IMR-90 (cell line): ENCODE measurements around the gene RASSF10. TPM values are rescaled to one million over a fixed set of nuclear protein-coding genes. Genes with fewer than 3 reads are reported as not detected.
A peak's percentile ranks its signal among the peaks of the same experiment; 100 is the strongest.

ENCODE experiments used
- ATAC-seq: fragments of 200-7000 bp; cut with Tn5 transposase; 2 replicates; pipeline ENCODE4 v1.9.1; 2020; ENCODE audit warnings: low read depth, mild to moderate bottlenecking, moderate library complexity
- Bru-seq: library from RNA; stranded (reverse); fragments of 400-500 nt; gene quantifications from one replicate; lab custom pipeline; 2021; lab: Mats Ljungman, UMichigan
- BruChase-seq, 2 experiments: library from RNA; stranded (reverse); fragments of 400-500 nt; gene quantifications; one replicate each; lab custom pipeline; 2021; lab: Mats Ljungman, UMichigan
- BruUV-seq: library from RNA; stranded (reverse); fragments of 400-500 nt; replicated peaks from 2 replicates; lab custom pipeline; 2021; lab: Mats Ljungman, UMichigan
- CTCF ChIA-PET: fragments of 300-600 bp; formaldehyde crosslinking; extraction: SDS; loops from one replicate; lab custom pipeline; 2021; ENCODE audit warnings: antibody characterized with exemption; lab: Yijun Ruan, JAX
- POLR2A ChIA-PET: fragments of 300-600 bp; sonication (Branson Sonifier 250); formaldehyde crosslinking; loops from one replicate; lab custom pipeline; 2022; ENCODE audit warnings: antibody characterized with exemption; ENCODE audit not compliant: unreplicated experiment; lab: Charles Lee
- DNase-seq: peaks from one replicate; pipeline ENCODE4 v3.0.0; 2013
- H2AFZ ChIP-seq: replicated peaks from 2 replicates; pipeline ENCODE3; 2013; ENCODE audit warnings: low read length, mild to moderate bottlenecking; ENCODE audit not compliant: poor library complexity
- H2AK5ac ChIP-seq: 2 replicates; pipeline ENCODE4 v1.6.1; 2013; ENCODE audit warnings: low read depth, low read length, inconsistent platforms
- H2AK9ac ChIP-seq: replicated peaks from 2 replicates; pipeline ENCODE3; 2013; ENCODE audit warnings: mild to moderate bottlenecking, low read depth, low read length, moderate library complexity; ENCODE audit not compliant: poor library complexity
- H2BK120ac ChIP-seq: 2 replicates; pipeline ENCODE4 v1.6.1; 2013; ENCODE audit warnings: low read depth, low read length, inconsistent platforms
- H2BK15ac ChIP-seq: 3 replicates; pipeline ENCODE4 v1.6.1; 2013; ENCODE audit warnings: low read depth, low read length, inconsistent platforms
- H2BK20ac ChIP-seq: 2 replicates; pipeline ENCODE4 v1.6.1; 2013; ENCODE audit warnings: low read depth, mild to moderate bottlenecking, inconsistent platforms, low read length, moderate library complexity
- H2BK5ac ChIP-seq: 2 replicates; pipeline ENCODE4 v1.6.1; 2013; ENCODE audit warnings: mild to moderate bottlenecking, low read depth, low read length, inconsistent platforms; ENCODE audit not compliant: poor library complexity, severe bottlenecking
- H3K14ac ChIP-seq: replicated peaks from 2 replicates; pipeline ENCODE4 v1.6.1; 2013; ENCODE audit warnings: low read depth, low read length, inconsistent platforms
- H3K18ac ChIP-seq: 2 replicates; pipeline ENCODE4 v1.6.1; 2013; ENCODE audit warnings: low read depth, low read length, control low read depth
- H3K23ac ChIP-seq: 2 replicates; pipeline ENCODE4 v1.6.1; 2013; ENCODE audit warnings: low read depth, low read length, inconsistent platforms
- H3K27ac ChIP-seq: 2 replicates; pipeline ENCODE4 v1.5.1; 2013; ENCODE audit warnings: mild to moderate bottlenecking, control low read depth, low read length; ENCODE audit not compliant: insufficient read depth
- H3K27me3 ChIP-seq: 2 replicates; pipeline ENCODE4 v1.6.1; 2013; ENCODE audit warnings: low read length; ENCODE audit not compliant: control insufficient read depth, insufficient read depth
- H3K36me3 ChIP-seq: 2 replicates; pipeline ENCODE4 v1.6.1; 2013; ENCODE audit warnings: low read length, mixed read lengths; ENCODE audit not compliant: control insufficient read depth, insufficient read depth
- H3K4ac ChIP-seq: 2 replicates; pipeline ENCODE4 v1.6.1; 2013; ENCODE audit warnings: low read depth, low read length, inconsistent platforms
- H3K4me1 ChIP-seq: 2 replicates; pipeline ENCODE4 v1.6.1; 2013; ENCODE audit warnings: low read length, mixed read lengths; ENCODE audit not compliant: control insufficient read depth, insufficient read depth
- H3K4me2 ChIP-seq: 2 replicates; pipeline ENCODE4 v1.6.1; 2013; ENCODE audit warnings: low read depth, mild to moderate bottlenecking, control low read depth, low read length, moderate library complexity
- H3K4me3 ChIP-seq: 2 replicates; pipeline ENCODE4 v1.5.1; 2013; ENCODE audit warnings: low read depth, mild to moderate bottlenecking, control low read depth, low read length, moderate library complexity; ENCODE audit not compliant: insufficient read depth
- H3K56ac ChIP-seq: 2 replicates; pipeline ENCODE4 v1.6.1; 2013; ENCODE audit warnings: low read length, inconsistent platforms; ENCODE audit not compliant: insufficient read depth; ENCODE audit errors: extremely low read depth
- H3K79me1 ChIP-seq, 2 experiments: 2 replicates each; pipeline ENCODE4 v1.6.1; 2013; ENCODE audit warnings: low read length in 2 of 2, inconsistent platforms in 1 of 2, low read depth in 1 of 2
- H3K9ac ChIP-seq: 2 replicates; pipeline ENCODE4 v1.6.1; 2013; ENCODE audit warnings: low read depth, low read length, control low read depth
- H3K9me1 ChIP-seq: 2 replicates; pipeline ENCODE4 v1.6.1; 2013; ENCODE audit warnings: low read length, inconsistent platforms; ENCODE audit not compliant: insufficient read depth
- H3K9me3 ChIP-seq: 2 replicates; pipeline ENCODE4 v1.6.1; 2013; ENCODE audit warnings: low read length; ENCODE audit not compliant: control insufficient read depth, insufficient read depth
- H4K20me1 ChIP-seq: 2 replicates; pipeline ENCODE4 v1.6.1; 2013; ENCODE audit warnings: low read length, inconsistent platforms; ENCODE audit not compliant: insufficient read depth
- H4K5ac ChIP-seq: 2 replicates; pipeline ENCODE4 v1.6.1; 2013; ENCODE audit warnings: mild to moderate bottlenecking, low read depth, low read length, control low read depth
- H4K8ac ChIP-seq, 2 experiments: 2 replicates each; pipeline ENCODE4 v1.6.1; 2013; ENCODE audit warnings: low read depth in 2 of 2, low read length in 2 of 2, control low read depth in 1 of 2, inconsistent platforms in 1 of 2
- H4K91ac ChIP-seq: 2 replicates; pipeline ENCODE4 v1.6.1; 2013; ENCODE audit warnings: low read depth, low read length, inconsistent platforms; ENCODE audit not compliant: insufficient read depth
- BHLHE40 ChIP-seq: fragments of 150-350 bp; IDR thresholded peaks from 2 replicates; pipeline ENCODE4 v1.6.1; 2016; ENCODE audit warnings: mild to moderate bottlenecking, low read depth, low read length
- CHD1 ChIP-seq: IDR thresholded peaks from 2 replicates; pipeline ENCODE4 v1.6.1; 2012; ENCODE audit warnings: low read depth, low read length, improper control_type of control experiment
- FOS ChIP-seq: fragments of 150-350 bp; IDR thresholded peaks from 2 replicates; pipeline ENCODE4 v1.6.1; 2016; ENCODE audit warnings: low read depth, low read length
- MAFK ChIP-seq: IDR thresholded peaks from 2 replicates; pipeline ENCODE4 v1.6.1; 2012; ENCODE audit warnings: low read depth, low read length, improper control_type of control experiment
- MAZ ChIP-seq: IDR thresholded peaks from 2 replicates; pipeline ENCODE4 v1.6.1; 2012; ENCODE audit warnings: low read depth, mild to moderate bottlenecking, low read length, improper control_type of control experiment, moderate library complexity, borderline replicate concordance
- MXI1 ChIP-seq: IDR thresholded peaks from 2 replicates; pipeline ENCODE4 v1.6.1; 2012; ENCODE audit warnings: low read depth, mild to moderate bottlenecking, low read length, moderate library complexity, borderline replicate concordance
- NFE2L2 ChIP-seq: fragments of 150-350 bp; IDR thresholded peaks from 2 replicates; pipeline ENCODE4 v1.6.1; 2016; ENCODE audit warnings: low read depth, mild to moderate bottlenecking, low read length
- POLR2A ChIP-seq: IDR thresholded peaks from 2 replicates; pipeline ENCODE4 v1.6.1; 2012; ENCODE audit warnings: mild to moderate bottlenecking, low read depth, low read length
- RAD21 ChIP-seq: IDR thresholded peaks from 2 replicates; pipeline ENCODE4 v1.6.1; 2012; ENCODE audit warnings: low read length, improper control_type of control experiment
- RFX5 ChIP-seq: IDR thresholded peaks from 2 replicates; pipeline ENCODE4 v1.8.0; 2012; ENCODE audit warnings: low read depth, mild to moderate bottlenecking, low read length, moderate library complexity
- SMC3 ChIP-seq: fragments of 150-350 bp; IDR thresholded peaks from 2 replicates; pipeline ENCODE4 v1.6.1; 2016; ENCODE audit warnings: low read depth, mild to moderate bottlenecking, antibody characterized with exemption, low read length, moderate library complexity
- WGBS, 2 experiments: methylation state at CpG; one replicate each; pipeline versions ENCODE4 v1.1.5 to v1.1.7; 2013; ENCODE audit warnings: missing lambda C conversion rate in 2 of 2; ENCODE audit not compliant: insufficient read length in 1 of 2; ENCODE audit errors: extremely low coverage in 2 of 2; 5-methylcytosine and 5-hydroxymethylcytosine counted together
- dilution Hi-C: fragments of 300-500 bp; cut with HindIII; formaldehyde crosslinking; loops from one replicate; pipeline ENCODE4 v1.14.3; 2018; ENCODE audit warnings: low sequenced_read_pairs; ENCODE audit not compliant: unreplicated experiment
- in situ Hi-C: fragments of 300-500 bp; cut with MboI; formaldehyde crosslinking; loops from 3 replicates; pipeline ENCODE4 v1.14.3; 2019; ENCODE audit warnings: low sequenced_read_pairs, inconsistent platforms, mixed read lengths
- intact Hi-C: fragments of 100-400 bp; cut with micrococcal nuclease; formaldehyde crosslinking; loops from 2 replicates; pipeline ENCODE4 v1.10.0; 2022
- long read RNA-seq: library from polyadenylated mRNA; unstranded; transcript quantifications from one replicate; pipeline ENCODE4 v2.0.0, GENCODE V29; 2021; ENCODE audit not compliant: unreplicated experiment
- polyA plus RNA-seq, 3 experiments: library from polyadenylated mRNA; depleted of rRNA; stranded (reverse); fragments of >200 nt; gene quantifications; 2 replicates each; pipeline ENCODE4 v1.2.3, GENCODE V29; 2012; ENCODE audit warnings: low replicate concordance in 1 of 3
- total RNA-seq: library from RNA; depleted of rRNA; stranded (reverse); fragments of >200 nt; gene quantifications from 2 replicates; pipeline ENCODE4 v1.2.3, GENCODE V29; 2012; rRNA removed
- TF ChIP-seq, protein P1 (sequence below): fragments of 150-350 bp; IDR thresholded peaks from 2 replicates; pipeline ENCODE4 v1.6.1; 2016; ENCODE audit warnings: low read depth, mild to moderate bottlenecking, low read length, moderate library complexity, borderline replicate concordance
- TF ChIP-seq, protein P2 (sequence below): conservative IDR thresholded peaks from 2 replicates; pipeline ENCODE4 v1.5.1; 2012; ENCODE audit warnings: mild to moderate bottlenecking, low read depth, low read length, improper control_type of control experiment

Gene RASSF10
- total RNA-seq: not detected in 2 replicates
- polyA plus RNA-seq (2012; rRNA removed): not detected in 2 replicates
- not detected in 2 replicates for polyA plus RNA-seq (2012; cell fraction: cytosol; rRNA removed)
- not detected in 2 replicates for polyA plus RNA-seq (2012; cell fraction: nucleus; rRNA removed; ENCODE audit: low replicate concordance)
- Bru-seq, nascent RNA: not detected
- BruChase-seq, experiment 1, labeled RNA remaining after a 6-hour chase: not detected
- not detected for BruChase-seq, experiment 2, labeled RNA remaining after a 2-hour chase
- long read RNA-seq: 0 reads

DNA sequence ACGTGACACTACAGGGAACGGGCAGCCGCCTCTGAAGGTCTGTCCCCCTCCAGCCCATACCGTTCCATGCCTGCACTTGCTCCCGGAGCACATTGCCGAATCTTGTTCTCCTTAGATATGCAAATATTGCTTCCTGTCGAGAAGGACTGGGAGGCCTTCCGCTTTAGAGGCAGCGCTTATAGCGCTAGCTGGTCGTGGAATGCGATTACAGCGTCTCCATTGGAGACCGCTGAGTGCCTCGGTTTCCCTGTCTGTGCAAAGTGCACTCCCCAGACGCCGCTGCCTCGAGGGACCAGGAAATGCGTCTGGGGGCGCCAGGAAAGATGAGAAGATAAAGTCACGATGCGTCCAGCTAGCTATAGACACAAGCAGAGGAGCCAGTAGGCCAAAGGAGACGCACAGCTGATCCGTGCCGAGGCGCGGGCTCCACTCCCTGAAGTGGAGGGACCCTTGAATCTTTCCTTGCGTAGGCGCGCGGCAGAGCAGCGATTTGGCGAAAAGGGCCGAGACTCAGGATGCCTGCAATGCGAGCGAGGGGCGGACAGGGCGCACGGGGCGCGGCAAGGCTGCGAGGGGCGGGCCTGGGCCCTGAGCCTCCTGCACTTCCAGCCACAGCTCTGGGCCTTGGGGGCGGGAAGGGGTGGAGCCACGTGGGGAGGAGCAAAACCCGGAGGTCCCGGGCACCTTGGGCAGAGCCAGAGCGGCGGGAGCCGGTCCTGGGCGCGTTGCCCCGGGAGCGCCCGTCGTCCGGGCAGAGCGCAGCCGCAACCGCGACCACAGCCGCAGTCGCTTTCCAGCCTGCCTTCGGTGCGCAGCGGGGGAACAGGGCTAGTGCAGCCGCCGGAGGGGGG lies at the start of gene RASSF10:
TSS of gene RASSF10 (plus strand) at position 692 of the 851 bp plus-strand sequence. CDS start 261 bp downstream, outside the sequence.
- Histone ChIP-seq H2AK9ac (no peak within 1 kb of the TSS), H3K18ac (no peak within 1 kb of the TSS), H3K4me2 (peak within 1 kb of the TSS; percentile 16; the same call in 1 of the 2 replicates), H3K4ac (no peak within 1 kb of the TSS), H3K4me1 (0 out of 2 replicates have a peak, but pooled peaks cover 1% of the 10 kb centered on the region), H3K56ac (no peak within 1 kb of the TSS), H3K79me1 (no peaks in the 10 kb centered on the region), H3K27ac (no peak within 1 kb of the TSS), H3K4me3 (no peak within 1 kb of the TSS), H3K9me3 (peaks cover 5% of the 10 kb centered on the region), H4K91ac (no peak within 1 kb of the TSS), H4K20me1 (0 out of 2 replicates have a peak, but pooled peaks cover 3% of the 10 kb centered on the region), H2AFZ (peak within 1 kb of the TSS; percentile 70), H3K27me3 (peaks cover 89% of the 10 kb centered on the region), H2AK5ac (no peak within 1 kb of the TSS), H3K9me1 (no peaks in the 10 kb centered on the region; the same call in 1 of the 2 replicates), H3K14ac (no peak within 1 kb of the TSS), H3K9ac (no peak within 1 kb of the TSS), H2BK120ac (no peak within 1 kb of the TSS), H2BK15ac (no peak within 1 kb of the TSS), H3K23ac (no peak within 1 kb of the TSS), H4K5ac (no peak within 1 kb of the TSS), H2BK5ac (no peak within 1 kb of the TSS), H3K36me3 (no peaks in the 10 kb centered on the region), H2BK20ac (no peak within 1 kb of the TSS), H4K8ac (no peak within 1 kb of the TSS)
- dilution Hi-C loops: no loop called here
- no TSS peak for BruUV-seq
- ChIA-PET CTCF (no interaction called here), POLR2A (no interaction called here)
- intact Hi-C loops: no loop called here
- DNase-seq: no peak
- in situ Hi-C loops: no loop called here
- WGBS, 2 experiments: 2% methylated on average over 28 of the region's 68 CpGs; no CpG with 5 or more reads in 1 of the 2 experiments
- ATAC-seq: peak; percentile 70
- no peak for TF ChIP-seq RFX5
- TF ChIP-seq, protein P1, sequence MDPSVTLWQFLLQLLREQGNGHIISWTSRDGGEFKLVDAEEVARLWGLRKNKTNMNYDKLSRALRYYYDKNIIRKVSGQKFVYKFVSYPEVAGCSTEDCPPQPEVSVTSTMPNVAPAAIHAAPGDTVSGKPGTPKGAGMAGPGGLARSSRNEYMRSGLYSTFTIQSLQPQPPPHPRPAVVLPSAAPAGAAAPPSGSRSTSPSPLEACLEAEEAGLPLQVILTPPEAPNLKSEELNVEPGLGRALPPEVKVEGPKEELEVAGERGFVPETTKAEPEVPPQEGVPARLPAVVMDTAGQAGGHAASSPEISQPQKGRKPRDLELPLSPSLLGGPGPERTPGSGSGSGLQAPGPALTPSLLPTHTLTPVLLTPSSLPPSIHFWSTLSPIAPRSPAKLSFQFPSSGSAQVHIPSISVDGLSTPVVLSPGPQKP: no peak
- TF ChIP-seq FOS: no peak
- TF ChIP-seq, protein P2, sequence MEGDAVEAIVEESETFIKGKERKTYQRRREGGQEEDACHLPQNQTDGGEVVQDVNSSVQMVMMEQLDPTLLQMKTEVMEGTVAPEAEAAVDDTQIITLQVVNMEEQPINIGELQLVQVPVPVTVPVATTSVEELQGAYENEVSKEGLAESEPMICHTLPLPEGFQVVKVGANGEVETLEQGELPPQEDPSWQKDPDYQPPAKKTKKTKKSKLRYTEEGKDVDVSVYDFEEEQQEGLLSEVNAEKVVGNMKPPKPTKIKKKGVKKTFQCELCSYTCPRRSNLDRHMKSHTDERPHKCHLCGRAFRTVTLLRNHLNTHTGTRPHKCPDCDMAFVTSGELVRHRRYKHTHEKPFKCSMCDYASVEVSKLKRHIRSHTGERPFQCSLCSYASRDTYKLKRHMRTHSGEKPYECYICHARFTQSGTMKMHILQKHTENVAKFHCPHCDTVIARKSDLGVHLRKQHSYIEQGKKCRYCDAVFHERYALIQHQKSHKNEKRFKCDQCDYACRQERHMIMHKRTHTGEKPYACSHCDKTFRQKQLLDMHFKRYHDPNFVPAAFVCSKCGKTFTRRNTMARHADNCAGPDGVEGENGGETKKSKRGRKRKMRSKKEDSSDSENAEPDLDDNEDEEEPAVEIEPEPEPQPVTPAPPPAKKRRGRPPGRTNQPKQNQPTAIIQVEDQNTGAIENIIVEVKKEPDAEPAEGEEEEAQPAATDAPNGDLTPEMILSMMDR: no peak
- no peak for TF ChIP-seq NFE2L2
- TF ChIP-seq MXI1: no peak
- TF ChIP-seq MAFK: no peak
- TF ChIP-seq CHD1: no peak
- TF ChIP-seq POLR2A: no peak
- no peak for TF ChIP-seq BHLHE40
- no peak for TF ChIP-seq MAZ
- no peak for TF ChIP-seq RAD21
- no peak for TF ChIP-seq SMC3
